Measurements from ENCODE around the gene KLF1. TPM values are rescaled to one million over a fixed set of nuclear protein-coding genes. Genes with fewer than 3 reads are reported as not detected.
A peak's percentile ranks its signal among the peaks of the same experiment; 100 is the strongest.

Gene KLF1
- polyA plus RNA-seq, 1 experiment = not detected

DNA sequence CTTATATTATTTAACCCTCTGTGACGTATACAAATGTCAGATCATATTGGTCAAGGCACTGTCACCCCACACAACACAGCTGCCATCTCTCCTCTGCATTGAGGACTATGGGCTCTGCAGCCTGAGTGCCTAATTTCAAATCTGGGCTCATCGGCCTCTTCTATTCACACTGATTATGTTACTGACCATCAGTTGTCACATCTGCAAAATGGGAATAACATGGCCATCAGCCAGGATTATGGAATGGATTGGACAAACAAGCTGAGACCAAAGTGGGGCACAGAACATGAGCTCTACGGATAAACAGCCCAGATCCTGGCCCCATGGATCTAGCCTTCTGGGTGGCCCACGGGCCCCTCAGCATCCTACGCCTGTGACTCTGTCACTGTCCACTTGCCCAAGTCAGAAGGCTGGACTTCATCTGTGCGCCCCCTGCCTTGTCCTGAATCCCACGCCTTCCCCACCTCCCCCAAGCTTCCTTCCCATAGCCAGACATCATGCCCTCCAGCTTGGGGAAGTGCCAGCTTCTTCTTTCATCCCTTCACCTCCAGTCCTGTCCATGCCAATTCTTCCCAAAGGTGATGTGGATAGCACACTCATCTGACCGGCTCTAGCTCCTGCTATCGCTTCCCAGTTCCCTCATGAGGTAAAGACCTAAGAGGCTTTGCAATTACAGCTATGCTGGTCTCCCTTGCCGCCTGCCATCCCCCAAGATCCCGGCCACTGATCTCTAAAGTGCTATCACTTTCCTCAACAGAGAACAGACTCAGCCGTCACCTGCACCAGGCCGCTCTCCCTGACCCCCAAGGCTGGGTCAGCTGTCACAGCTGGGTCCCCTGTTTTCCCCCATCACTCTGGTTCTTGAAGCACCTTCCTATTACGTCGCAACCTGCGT lies 45.6 kb upstream of the KLF1 start:
- Histone ChIP-seq H3K4me3 (ENCODE audit: low read depth, low read length) (peak overlapping the region; percentile 94), H3K27me3 (ENCODE audit: control insufficient read depth, insufficient read depth, low read length) (no peaks in the 10 kb centered on the region), H3K36me3 (ENCODE audit: control insufficient read depth, insufficient read depth, low read length) (peaks cover 19% of the 10 kb centered on the region)
- ChIA-PET CTCF (interaction anchor here (1.2 to 2.2 kb wide), 2 partner anchors 14 to 32 kb away, joined by 3 to 9 read pairs; partner anchors contain the start of gene SYCE2), POLR2A (interaction anchor here (0.5 kb wide), 1 partner anchor 14 kb away, joined by 7 read pairs; no protein-coding TSS in a partner anchor)
- no peak for DNase-seq (ENCODE audit: low read depth)
- TF ChIP-seq, protein P1, sequence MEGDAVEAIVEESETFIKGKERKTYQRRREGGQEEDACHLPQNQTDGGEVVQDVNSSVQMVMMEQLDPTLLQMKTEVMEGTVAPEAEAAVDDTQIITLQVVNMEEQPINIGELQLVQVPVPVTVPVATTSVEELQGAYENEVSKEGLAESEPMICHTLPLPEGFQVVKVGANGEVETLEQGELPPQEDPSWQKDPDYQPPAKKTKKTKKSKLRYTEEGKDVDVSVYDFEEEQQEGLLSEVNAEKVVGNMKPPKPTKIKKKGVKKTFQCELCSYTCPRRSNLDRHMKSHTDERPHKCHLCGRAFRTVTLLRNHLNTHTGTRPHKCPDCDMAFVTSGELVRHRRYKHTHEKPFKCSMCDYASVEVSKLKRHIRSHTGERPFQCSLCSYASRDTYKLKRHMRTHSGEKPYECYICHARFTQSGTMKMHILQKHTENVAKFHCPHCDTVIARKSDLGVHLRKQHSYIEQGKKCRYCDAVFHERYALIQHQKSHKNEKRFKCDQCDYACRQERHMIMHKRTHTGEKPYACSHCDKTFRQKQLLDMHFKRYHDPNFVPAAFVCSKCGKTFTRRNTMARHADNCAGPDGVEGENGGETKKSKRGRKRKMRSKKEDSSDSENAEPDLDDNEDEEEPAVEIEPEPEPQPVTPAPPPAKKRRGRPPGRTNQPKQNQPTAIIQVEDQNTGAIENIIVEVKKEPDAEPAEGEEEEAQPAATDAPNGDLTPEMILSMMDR (IDR thresholded peaks at IDR 0.05; ENCODE audit: insufficient read depth, low read depth, low read length) = no peak

DNA sequence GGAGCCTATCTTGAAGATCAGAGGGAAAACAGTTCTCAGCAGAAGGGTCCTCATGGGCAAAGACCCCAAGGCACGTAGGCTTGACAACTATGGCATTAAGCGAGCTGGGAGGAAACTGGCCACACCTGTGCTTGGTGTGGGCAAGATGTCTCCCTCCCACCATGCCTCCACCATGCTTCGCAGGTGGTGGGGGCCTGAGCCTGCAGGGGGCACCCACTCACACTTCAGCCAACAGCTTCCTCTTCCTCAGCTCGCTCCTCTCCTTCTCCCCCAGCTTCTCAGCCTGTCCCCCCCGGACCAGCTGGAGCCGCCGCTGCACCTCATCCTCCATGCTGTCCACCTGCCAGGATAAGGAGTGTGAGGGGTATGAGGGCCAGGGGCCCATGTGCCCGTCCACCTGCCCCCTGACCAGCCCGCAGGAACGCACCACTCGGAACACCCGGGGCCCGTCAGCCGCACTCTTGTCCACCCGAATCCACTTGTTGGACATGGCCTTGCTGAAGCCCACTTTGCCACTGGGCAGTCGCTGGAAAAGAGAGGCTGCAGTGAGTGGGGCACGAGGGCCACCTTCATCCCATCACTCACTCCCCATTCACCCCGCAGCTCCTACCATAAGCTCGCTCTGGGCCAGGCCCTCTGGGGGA lies 43.1 kb upstream of the KLF1 start:
- POLR2A ChIA-PET = no interaction called here
- CTCF ChIA-PET = no interaction called here
- Histone ChIP-seq H3K4me3 (ENCODE audit: low read depth, low read length) (no peak overlapping the region), H3K27me3 (ENCODE audit: control insufficient read depth, insufficient read depth, low read length) (no peaks in the 10 kb centered on the region), H3K36me3 (ENCODE audit: control insufficient read depth, insufficient read depth, low read length) (peaks cover 28% of the 10 kb centered on the region)
- DNase-seq (ENCODE audit: low read depth) = no peak
- TF ChIP-seq, protein P1 (IDR thresholded peaks at IDR 0.05; ENCODE audit: insufficient read depth, low read depth, low read length) = no peak

DNA sequence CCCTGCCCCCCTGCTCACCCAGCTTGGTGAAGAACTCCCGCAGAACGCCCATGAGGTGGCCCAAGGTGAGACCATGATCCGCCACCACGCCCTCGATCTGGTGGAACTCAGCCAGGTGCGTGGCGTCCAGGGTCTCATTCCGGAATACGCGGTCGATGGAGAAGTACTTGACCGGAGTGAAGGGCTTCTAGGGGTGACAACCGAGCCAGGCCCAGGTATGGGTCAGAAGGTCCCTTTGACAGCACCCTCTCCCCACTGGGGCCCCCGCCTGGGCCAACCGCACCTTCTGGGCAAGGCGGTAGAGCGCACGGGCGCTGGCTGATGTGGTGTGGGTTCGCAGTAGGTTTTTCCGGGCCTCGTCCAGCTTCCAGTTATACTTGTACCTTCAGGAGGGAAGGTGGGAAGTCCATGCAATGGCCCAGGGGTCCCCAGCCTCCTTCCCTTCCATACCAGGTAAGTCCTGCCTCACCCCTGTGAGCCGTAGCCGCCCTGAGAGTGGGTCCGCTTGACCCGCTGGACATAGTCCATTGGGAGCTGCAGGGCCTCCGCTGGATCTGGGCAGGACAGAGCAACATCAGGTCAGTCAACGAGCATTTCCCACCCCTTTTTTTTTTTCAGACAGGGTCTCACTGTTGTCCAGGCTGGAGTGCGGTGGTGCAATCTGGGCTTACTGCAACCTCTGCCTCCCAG lies 37.8 kb upstream of the KLF1 start:
- H3K36me3 ChIP-seq (ENCODE audit: control insufficient read depth, insufficient read depth, low read length) = peaks cover 45% of the 10 kb centered on the region
- CTCF ChIA-PET = interaction anchor here (0.9 kb wide), 1 partner anchor 41 kb away, joined by 3 read pairs; no protein-coding TSS in a partner anchor
- DNase-seq (ENCODE audit: low read depth) = no peak
- H3K27me3 ChIP-seq (ENCODE audit: control insufficient read depth, insufficient read depth, low read length) = no peaks in the 10 kb centered on the region
- H3K4me3 ChIP-seq (ENCODE audit: low read depth, low read length) = no peak overlapping the region
- POLR2A ChIA-PET = interaction anchor here (0.9 kb wide), 1 partner anchor 9 kb away, joined by 3 read pairs; the partner anchor contains the start of gene FARSA
- TF ChIP-seq, protein P1 (IDR thresholded peaks at IDR 0.05; ENCODE audit: insufficient read depth, low read depth, low read length) = no peak

DNA sequence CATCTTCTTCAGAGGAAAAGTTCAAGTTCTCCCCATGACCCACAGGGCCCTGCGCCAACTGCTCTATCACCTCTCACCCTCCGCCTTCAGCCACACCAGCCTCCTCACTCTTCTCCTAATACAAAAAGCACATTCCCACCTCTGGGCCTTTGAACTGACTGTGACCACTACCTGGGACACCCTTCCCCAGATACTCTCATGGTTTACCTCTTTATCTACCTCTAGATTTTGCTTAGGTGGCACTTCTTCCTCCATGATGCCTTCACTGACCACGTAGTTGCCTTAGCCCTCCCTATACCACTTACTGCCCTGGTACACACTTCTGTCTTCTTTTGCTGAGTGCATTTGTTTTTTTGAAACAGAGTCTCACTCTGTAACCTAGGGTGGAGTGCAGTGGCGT lies 36.0 kb upstream of the KLF1 start:
- no peaks in the 10 kb centered on the region for H3K27me3 ChIP-seq (ENCODE audit: control insufficient read depth, insufficient read depth, low read length)
- H3K36me3 ChIP-seq (ENCODE audit: control insufficient read depth, insufficient read depth, low read length) = peaks cover 34% of the 10 kb centered on the region
- CTCF ChIA-PET = no interaction called here
- TF ChIP-seq, protein P1 (IDR thresholded peaks at IDR 0.05; ENCODE audit: insufficient read depth, low read depth, low read length) = no peak
- DNase-seq (ENCODE audit: low read depth) = no peak
- no peak overlapping the region for H3K4me3 ChIP-seq (ENCODE audit: low read depth, low read length)
- POLR2A ChIA-PET = no interaction called here

All from BJ (cell line).